ENCODE results near the gene CBLB.

DNA sequence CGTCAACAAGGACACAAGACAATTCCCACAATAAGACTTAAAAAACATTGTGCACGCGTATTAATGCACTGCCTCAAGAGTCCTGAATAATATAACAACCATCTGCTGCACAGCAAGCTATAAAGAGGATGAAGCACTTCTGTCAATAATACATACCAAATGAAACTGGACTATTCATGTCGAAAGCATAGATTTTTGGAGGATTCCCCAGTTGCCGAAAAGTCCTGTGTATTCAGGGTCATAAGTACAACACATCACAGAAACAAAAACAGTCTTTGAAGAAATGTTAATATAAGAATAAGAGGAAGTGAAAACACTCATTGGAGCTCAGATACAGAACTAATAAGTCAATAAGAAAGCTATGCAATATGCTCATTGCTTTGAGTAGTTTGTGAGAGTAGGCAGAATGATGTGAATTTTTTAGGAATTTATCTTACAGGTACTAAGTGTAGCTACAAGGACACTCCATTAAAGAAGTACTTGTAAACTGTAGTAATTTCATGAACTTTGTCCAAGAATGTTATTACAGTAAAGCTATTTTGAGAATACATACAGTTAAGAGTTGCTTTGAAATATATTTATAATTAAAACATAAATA, 31.6 kb downstream of the CBLB start:
- TF ChIP-seq, protein P1, sequence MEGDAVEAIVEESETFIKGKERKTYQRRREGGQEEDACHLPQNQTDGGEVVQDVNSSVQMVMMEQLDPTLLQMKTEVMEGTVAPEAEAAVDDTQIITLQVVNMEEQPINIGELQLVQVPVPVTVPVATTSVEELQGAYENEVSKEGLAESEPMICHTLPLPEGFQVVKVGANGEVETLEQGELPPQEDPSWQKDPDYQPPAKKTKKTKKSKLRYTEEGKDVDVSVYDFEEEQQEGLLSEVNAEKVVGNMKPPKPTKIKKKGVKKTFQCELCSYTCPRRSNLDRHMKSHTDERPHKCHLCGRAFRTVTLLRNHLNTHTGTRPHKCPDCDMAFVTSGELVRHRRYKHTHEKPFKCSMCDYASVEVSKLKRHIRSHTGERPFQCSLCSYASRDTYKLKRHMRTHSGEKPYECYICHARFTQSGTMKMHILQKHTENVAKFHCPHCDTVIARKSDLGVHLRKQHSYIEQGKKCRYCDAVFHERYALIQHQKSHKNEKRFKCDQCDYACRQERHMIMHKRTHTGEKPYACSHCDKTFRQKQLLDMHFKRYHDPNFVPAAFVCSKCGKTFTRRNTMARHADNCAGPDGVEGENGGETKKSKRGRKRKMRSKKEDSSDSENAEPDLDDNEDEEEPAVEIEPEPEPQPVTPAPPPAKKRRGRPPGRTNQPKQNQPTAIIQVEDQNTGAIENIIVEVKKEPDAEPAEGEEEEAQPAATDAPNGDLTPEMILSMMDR (conservative IDR thresholded peaks at IDR 0.05) = no peak
- no peak for TF ChIP-seq ZFX (IDR thresholded peaks at IDR 0.05)

Data from C4-2B (cell line).